Measurements from ENCODE around the gene PEAK1.

DNA sequence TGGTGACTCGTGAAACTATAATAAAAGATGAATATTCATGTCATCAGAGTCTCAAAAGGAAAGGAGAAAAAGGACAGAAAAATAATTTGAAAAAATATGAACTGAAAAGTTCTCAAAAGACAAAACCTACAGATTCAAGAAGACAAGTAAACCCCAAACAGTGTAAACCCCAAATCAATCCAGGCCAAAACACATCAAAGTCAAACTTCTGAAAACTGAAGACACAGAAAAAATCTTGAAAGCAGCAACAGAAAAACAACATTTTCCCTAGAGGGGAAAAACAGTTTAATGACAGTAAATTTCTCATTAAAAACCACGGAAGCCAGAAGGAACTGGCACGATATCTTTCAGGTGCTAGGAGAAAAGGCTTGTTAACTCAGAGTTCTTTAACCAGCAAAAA is 143.8 kb downstream of the PEAK1 start:
- TF ChIP-seq, protein P1, sequence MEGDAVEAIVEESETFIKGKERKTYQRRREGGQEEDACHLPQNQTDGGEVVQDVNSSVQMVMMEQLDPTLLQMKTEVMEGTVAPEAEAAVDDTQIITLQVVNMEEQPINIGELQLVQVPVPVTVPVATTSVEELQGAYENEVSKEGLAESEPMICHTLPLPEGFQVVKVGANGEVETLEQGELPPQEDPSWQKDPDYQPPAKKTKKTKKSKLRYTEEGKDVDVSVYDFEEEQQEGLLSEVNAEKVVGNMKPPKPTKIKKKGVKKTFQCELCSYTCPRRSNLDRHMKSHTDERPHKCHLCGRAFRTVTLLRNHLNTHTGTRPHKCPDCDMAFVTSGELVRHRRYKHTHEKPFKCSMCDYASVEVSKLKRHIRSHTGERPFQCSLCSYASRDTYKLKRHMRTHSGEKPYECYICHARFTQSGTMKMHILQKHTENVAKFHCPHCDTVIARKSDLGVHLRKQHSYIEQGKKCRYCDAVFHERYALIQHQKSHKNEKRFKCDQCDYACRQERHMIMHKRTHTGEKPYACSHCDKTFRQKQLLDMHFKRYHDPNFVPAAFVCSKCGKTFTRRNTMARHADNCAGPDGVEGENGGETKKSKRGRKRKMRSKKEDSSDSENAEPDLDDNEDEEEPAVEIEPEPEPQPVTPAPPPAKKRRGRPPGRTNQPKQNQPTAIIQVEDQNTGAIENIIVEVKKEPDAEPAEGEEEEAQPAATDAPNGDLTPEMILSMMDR (optimal IDR thresholded peaks at IDR 0.05 in 1 of 3, IDR thresholded peaks at IDR 0.05 in 1 of 3, conservative IDR thresholded peaks at IDR 0.05 in 1 of 3; ENCODE audit: extremely low read depth in 1 of 3, insufficient read depth in 2 of 3, low read length in 3 of 3), result no peak
- TF ChIP-seq EZH2 (IDR thresholded peaks at IDR 0.05; ENCODE audit: low read length), result no peak

Data from keratinocyte (primary cell).